Measurements from ENCODE around the gene LHFPL3. TPM values are rescaled to one million over a fixed set of nuclear protein-coding genes. Genes with fewer than 3 reads are reported as not detected.

Gene LHFPL3
- total and polyA plus RNA-seq, 2 of the 13 experiments (the other 11 are each of a cell fraction or from before 2014, with no cell fraction given), result not detected

DNA sequence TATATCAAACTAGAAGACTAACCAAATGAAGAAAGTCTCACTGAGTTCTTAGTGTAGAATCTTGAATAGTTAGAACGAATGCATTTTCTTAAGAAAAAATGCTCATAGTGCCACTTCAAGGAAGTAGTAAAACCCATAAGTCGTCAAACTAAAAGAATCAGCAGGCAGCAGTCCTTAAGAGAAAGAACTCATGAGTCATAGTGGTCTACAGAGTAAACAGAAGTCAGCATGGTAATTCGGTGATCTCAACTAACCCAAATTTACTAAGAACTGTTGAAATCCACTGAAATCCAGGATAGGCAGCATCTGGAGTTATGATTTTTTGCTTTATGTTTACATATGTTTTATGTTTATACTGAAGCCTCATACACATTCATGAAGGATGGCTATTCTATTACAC, 256.2 kb downstream of the LHFPL3 start:
- intact Hi-C loops (cut with micrococcal nuclease; ENCODE audit: unreplicated experiment) (no loop called here), in situ Hi-C loops (cut with HindIII; ENCODE audit: extremely low pct_ligation_motif_present, low pct_unique_long_range_greater_than_20kb) (no loop called here)
- FAIRE-seq (no peak), DNase-seq (ENCODE audit: low spot score) (no peak), ATAC-seq (no peak)
- 3% methylated on average over 3 of the region's 3 CpGs for WGBS (ENCODE audit: low lambda C conversion rate)
- Histone ChIP-seq H4K20me1 (ENCODE audit: insufficient read depth, low read length) (no peaks in the 10 kb centered on the region), H3K27me3 (ENCODE audit: control insufficient read depth in 1 of 2, insufficient read depth in 2 of 2, low read length in 2 of 2) (no peaks in the 10 kb centered on the region), H3K79me2 (ENCODE audit: insufficient read depth, low read length) (no peaks in the 10 kb centered on the region), H3K4me1 (ENCODE audit: insufficient read depth, low read length) (no peaks in the 10 kb centered on the region), H2AFZ (ENCODE audit: low read length) (no peak overlapping the region), H3K4me3 (replicated peaks in 1 of 3; ENCODE audit: insufficient read depth in 1 of 3, low read depth in 2 of 3, low read length in 3 of 3) (no peak overlapping the region), H3K27ac (ENCODE audit: extremely low read length, insufficient read depth, low read length) (no peak overlapping the region), H3K9ac (ENCODE audit: insufficient read depth, low read depth, low read length) (no peak overlapping the region), H3K4me2 (ENCODE audit: low read depth, low read length) (no peak overlapping the region), H3K9me3 (ENCODE audit: low read length) (no peaks in the 10 kb centered on the region), H3K36me3 (replicated peaks in 1 of 2; ENCODE audit: control insufficient read depth in 1 of 2, insufficient read depth in 2 of 2, low read length in 2 of 2) (no peaks in the 10 kb centered on the region)
- ChIA-PET CTCF (ENCODE audit: low intra/inter-chr PET ratio, low total read pairs) (no interaction called here), POLR2A (no interaction called here)
- no TSS peak for BruUV-seq (replicated peaks)
- TF ChIP-seq ZBTB8A (CRISPR knock-in tag; IDR thresholded peaks at IDR 0.05; ENCODE audit: borderline replicate concordance, low read depth) (no peak), ZNF124 (CRISPR knock-in tag; IDR thresholded peaks at IDR 0.05) (no peak), ATF7-NPFF (CRISPR knock-in tag; IDR thresholded peaks at IDR 0.05; ENCODE audit: low read depth) (no peak), SNAPC2 (CRISPR knock-in tag; IDR thresholded peaks at IDR 0.05) (no peak), ZNF460 (CRISPR knock-in tag; IDR thresholded peaks at IDR 0.05; ENCODE audit: borderline replicate concordance) (no peak), ZNF101 (CRISPR knock-in tag; IDR thresholded peaks at IDR 0.05; ENCODE audit: borderline replicate concordance, low read depth) (no peak), ZNF205 (CRISPR knock-in tag; IDR thresholded peaks at IDR 0.05) (no peak), HMGA1 (CRISPR knock-in tag; conservative IDR thresholded peaks at IDR 0.05) (no peak), BHLHE40 (IDR thresholded peaks at IDR 0.05; ENCODE audit: low read length) (no peak), E2F1 (CRISPR knock-in tag; IDR thresholded peaks at IDR 0.05) (no peak), SIN3B (IDR thresholded peaks at IDR 0.05; ENCODE audit: low read length) (no peak), ZBTB7A (CRISPR knock-in tag; IDR thresholded peaks at IDR 0.05) (no peak), ZNF292 (CRISPR knock-in tag; IDR thresholded peaks at IDR 0.05; ENCODE audit: borderline replicate concordance, low read depth) (no peak)
- TF ChIP-seq, protein P1, sequence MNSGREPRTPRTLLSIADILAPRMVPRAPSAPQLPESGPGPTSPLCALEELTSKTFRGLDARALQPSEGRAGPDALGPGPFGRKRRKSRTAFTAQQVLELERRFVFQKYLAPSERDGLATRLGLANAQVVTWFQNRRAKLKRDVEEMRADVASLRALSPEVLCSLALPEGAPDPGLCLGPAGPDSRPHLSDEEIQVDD (CRISPR knock-in tag; IDR thresholded peaks at IDR 0.05; ENCODE audit: borderline replicate concordance), result no peak
- TF ChIP-seq, protein P2, sequence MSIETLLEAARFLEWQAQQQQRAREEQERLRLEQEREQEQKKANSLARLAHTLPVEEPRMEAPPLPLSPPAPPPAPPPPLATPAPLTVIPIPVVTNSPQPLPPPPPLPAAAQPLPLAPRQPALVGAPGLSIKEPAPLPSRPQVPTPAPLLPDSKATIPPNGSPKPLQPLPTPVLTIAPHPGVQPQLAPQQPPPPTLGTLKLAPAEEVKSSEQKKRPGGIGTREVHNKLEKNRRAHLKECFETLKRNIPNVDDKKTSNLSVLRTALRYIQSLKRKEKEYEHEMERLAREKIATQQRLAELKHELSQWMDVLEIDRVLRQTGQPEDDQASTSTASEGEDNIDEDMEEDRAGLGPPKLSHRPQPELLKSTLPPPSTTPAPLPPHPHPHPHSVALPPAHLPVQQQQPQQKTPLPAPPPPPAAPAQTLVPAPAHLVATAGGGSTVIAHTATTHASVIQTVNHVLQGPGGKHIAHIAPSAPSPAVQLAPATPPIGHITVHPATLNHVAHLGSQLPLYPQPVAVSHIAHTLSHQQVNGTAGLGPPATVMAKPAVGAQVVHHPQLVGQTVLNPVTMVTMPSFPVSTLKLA (IDR thresholded peaks at IDR 0.05), result no peak
- TF ChIP-seq, protein P3, sequence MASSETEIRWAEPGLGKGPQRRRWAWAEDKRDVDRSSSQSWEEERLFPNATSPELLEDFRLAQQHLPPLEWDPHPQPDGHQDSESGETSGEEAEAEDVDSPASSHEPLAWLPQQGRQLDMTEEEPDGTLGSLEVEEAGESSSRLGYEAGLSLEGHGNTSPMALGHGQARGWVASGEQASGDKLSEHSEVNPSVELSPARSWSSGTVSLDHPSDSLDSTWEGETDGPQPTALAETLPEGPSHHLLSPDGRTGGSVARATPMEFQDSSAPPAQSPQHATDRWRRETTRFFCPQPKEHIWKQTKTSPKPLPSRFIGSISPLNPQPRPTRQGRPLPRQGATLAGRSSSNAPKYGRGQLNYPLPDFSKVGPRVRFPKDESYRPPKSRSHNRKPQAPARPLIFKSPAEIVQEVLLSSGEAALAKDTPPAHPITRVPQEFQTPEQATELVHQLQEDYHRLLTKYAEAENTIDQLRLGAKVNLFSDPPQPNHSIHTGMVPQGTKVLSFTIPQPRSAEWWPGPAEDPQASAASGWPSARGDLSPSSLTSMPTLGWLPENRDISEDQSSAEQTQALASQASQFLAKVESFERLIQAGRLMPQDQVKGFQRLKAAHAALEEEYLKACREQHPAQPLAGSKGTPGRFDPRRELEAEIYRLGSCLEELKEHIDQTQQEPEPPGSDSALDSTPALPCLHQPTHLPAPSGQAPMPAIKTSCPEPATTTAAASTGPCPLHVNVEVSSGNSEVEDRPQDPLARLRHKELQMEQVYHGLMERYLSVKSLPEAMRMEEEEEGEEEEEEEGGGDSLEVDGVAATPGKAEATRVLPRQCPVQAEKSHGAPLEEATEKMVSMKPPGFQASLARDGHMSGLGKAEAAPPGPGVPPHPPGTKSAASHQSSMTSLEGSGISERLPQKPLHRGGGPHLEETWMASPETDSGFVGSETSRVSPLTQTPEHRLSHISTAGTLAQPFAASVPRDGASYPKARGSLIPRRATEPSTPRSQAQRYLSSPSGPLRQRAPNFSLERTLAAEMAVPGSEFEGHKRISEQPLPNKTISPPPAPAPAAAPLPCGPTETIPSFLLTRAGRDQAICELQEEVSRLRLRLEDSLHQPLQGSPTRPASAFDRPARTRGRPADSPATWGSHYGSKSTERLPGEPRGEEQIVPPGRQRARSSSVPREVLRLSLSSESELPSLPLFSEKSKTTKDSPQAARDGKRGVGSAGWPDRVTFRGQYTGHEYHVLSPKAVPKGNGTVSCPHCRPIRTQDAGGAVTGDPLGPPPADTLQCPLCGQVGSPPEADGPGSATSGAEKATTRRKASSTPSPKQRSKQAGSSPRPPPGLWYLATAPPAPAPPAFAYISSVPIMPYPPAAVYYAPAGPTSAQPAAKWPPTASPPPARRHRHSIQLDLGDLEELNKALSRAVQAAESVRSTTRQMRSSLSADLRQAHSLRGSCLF (CRISPR knock-in tag; IDR thresholded peaks at IDR 0.05; ENCODE audit: borderline replicate concordance), result no peak
